ENCODE results near the gene ZFP82.

The ZFP82 gene

DNA sequence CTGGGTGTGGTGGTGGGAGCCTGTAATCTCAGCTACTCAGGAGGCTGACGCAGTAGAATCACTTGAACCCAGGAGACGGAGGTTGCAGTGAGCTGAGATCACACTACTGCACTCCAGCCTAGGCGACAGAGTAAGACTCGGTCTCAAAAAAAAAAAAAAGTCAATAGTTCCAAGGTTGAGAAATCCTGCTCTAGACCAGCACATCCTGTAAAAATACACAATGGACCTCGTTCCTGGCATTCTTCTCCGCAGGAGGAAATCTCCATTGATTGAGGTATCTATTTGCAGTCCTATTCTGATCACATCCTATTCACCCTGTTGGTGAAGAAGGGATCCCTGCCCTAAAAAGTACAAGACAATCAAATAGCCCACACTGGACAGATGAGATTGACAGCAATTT lies 54.6 kb downstream of the ZFP82 start:
- no peak for DNase-seq

Data from activated CD4-positive, alpha-beta T cell treated with anti-CD3 and anti-CD28 coated beads for 4 hours (primary cell).